Nephron (organoid): ENCODE data around the gene ARMS2.
A peak's percentile ranks its signal among the peaks of the same experiment; 100 is the strongest.

Experiments
- H3K27ac Mint-ChIP-seq, 3 experiments: 2 replicates each; pipeline ENCODE4 v1.8.0; 2020; ENCODE audit warnings: mixed read lengths in 3 of 3, mild to moderate bottlenecking in 2 of 3, moderate library complexity in 1 of 3
- H3K27me3 Mint-ChIP-seq: 2 replicates; pipeline ENCODE4 v1.8.0; 2021; ENCODE audit warnings: low read depth, mild to moderate bottlenecking, moderate library complexity, mixed read lengths
- H3K36me3 Mint-ChIP-seq: 2 replicates; pipeline ENCODE4 v1.8.0; 2020; ENCODE audit warnings: low read depth, mixed read lengths
- H3K4me1 Mint-ChIP-seq: 2 replicates; pipeline ENCODE4 v1.8.0; 2020; ENCODE audit warnings: mixed read lengths
- H3K4me3 Mint-ChIP-seq, 3 experiments: 2 replicates each; pipeline ENCODE4 v1.8.0; 2020; ENCODE audit warnings: mild to moderate bottlenecking in 3 of 3, mixed read lengths in 3 of 3, moderate library complexity in 2 of 3
- H3K9me3 Mint-ChIP-seq: 2 replicates; pipeline ENCODE4 v1.8.0; 2020; ENCODE audit warnings: mixed read lengths
- CTCF ChIP-seq, 3 experiments: fragments of 200-600 bp; sonication (generic); IDR thresholded peaks; one replicate each; pipeline ENCODE4 v1.5.0; 2021; ENCODE audit warnings: antibody characterized with exemption in 3 of 3; ENCODE audit not compliant: unreplicated experiment in 3 of 3

ARMS2 gene

DNA sequence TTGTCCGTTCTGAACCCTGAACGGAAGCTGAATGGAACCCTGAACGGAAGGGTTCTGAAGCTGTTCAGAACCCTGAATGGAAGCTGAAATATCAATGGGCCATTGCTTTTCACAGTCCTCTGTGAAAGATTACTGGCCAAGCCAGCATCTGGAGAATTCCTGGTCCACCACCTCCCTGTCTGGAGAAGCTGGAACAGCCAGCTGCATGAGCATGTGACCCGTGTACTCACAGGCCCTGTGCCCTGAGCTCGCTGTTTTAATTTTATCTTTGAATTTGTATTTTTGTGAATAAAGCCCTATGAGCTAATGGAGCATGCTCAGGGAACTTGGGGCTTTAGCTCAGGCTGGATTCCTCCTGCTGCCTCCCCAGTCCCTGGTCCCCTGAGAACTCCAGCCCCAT is 44.1 kb downstream of the ARMS2 start:
- Mint-ChIP-seq H3K36me3 (no peaks in the 10 kb centered on the region), H3K4me3 (no peak overlapping the region), H3K4me1 (peaks cover 74% of the 10 kb centered on the region), H3K27ac (peak overlapping the region; percentile 80 to 96 (median 94)), H3K27me3 (peaks cover 13% of the 10 kb centered on the region), H3K9me3 (no peaks in the 10 kb centered on the region)
- no peak for TF ChIP-seq CTCF (IDR thresholded peaks at IDR 0.05; ENCODE audit: unreplicated experiment in 3 of 3)

DNA sequence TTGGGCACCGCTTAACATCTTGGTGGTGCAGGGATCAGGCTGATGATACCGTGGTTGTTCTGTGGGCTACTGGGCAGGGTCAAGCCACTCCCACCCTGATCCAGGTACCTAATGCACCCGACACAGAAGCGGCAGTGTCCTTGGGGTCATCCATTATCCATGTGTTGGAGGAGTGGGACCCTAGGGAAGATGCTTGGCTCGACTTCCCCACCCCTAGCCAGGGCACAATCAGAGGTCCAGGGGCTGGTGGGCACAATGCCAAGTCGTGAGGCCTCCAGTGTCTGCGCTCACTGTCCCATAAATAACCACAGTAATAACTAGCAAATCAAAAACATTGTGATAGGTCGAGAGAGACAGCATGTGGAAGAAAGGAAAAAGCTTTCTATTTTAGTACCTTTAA is 44.6 kb downstream of the ARMS2 start:
- H3K27me3 Mint-ChIP-seq = peaks cover 13% of the 10 kb centered on the region
- no peak for TF ChIP-seq CTCF (IDR thresholded peaks at IDR 0.05; ENCODE audit: unreplicated experiment in 3 of 3)
- no peaks in the 10 kb centered on the region for H3K36me3 Mint-ChIP-seq
- H3K4me1 Mint-ChIP-seq = peaks cover 74% of the 10 kb centered on the region
- H3K27ac Mint-ChIP-seq = peak overlapping the region; percentile 80 to 96 (median 94)
- H3K4me3 Mint-ChIP-seq = no peak overlapping the region
- no peaks in the 10 kb centered on the region for H3K9me3 Mint-ChIP-seq

- Mint-ChIP-seq H3K9me3 (no peaks in the 10 kb centered on the region), H3K36me3 (peaks cover 2% of the 10 kb centered on the region), H3K27ac (peak overlapping the region; percentile 80 to 96 (median 94)), H3K27me3 (peaks cover 13% of the 10 kb centered on the region), H3K4me3 (peak overlapping the region in 1 of 3 experiments; percentile 17), H3K4me1 (peaks cover 76% of the 10 kb centered on the region)
- no peak for TF ChIP-seq CTCF (IDR thresholded peaks at IDR 0.05; ENCODE audit: unreplicated experiment in 3 of 3)
These were observed 45.1 kb downstream of the ARMS2 start for GRCh38 chr10:122499491-122499941.

DNA sequence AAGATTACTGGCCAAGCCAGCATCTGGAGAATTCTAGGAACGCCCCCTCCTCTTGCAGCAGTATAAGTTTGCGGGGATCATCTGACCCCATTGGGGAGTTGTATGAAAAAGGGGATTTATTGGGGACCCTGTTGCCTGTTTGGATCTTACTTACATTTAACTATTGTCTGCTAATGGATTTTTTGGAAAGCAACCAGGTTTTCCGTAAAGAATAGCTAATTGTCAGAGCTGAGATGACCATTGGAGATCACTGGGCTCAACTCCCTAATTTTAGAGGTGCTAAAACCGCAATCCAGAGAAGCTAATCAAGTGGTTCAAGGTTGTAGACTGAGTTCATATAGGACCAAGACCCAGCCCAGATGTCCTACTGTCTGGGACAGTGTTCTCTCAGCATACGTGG is 45.7 kb downstream of the ARMS2 start:
- H3K4me3 Mint-ChIP-seq = peak overlapping the region in 1 of 3 experiments; percentile 7
- peak overlapping the region; percentile 80 to 96 (median 94) for H3K27ac Mint-ChIP-seq
- H3K9me3 Mint-ChIP-seq = no peaks in the 10 kb centered on the region

DNA sequence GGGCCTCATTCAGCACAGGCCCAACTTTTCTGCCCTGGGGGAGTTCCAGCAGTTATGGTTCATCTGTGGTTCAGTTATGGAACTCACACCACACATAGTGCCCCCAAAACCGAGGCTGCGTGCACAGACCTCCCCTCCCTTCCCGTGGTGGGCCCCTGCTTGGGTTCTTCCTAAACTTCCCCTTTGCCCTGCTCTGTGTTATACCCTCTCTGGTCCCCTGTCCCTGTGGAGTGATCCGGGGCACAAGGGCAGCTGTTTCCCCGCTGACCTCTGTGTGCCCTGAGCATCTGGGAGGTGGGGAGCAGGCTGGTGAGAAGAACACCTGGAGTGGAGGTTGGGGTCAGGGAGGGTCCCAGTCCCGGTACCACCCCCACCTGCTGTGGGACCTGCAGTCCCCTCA is 46.3 kb downstream of the ARMS2 start:
- TF ChIP-seq CTCF (IDR thresholded peaks at IDR 0.05; ENCODE audit: unreplicated experiment in 3 of 3) = no peak
- peak overlapping the region; percentile 83 to 96 (median 94) for H3K27ac Mint-ChIP-seq

More for the DNA sequence above, 45.7 kb downstream of the ARMS2 start:
- Mint-ChIP-seq H3K36me3 (peaks cover 4% of the 10 kb centered on the region), H3K27me3 (peaks cover 16% of the 10 kb centered on the region), H3K4me1 (peaks cover 77% of the 10 kb centered on the region)
- TF ChIP-seq CTCF (IDR thresholded peaks at IDR 0.05; ENCODE audit: unreplicated experiment in 3 of 3) = no peak

DNA sequence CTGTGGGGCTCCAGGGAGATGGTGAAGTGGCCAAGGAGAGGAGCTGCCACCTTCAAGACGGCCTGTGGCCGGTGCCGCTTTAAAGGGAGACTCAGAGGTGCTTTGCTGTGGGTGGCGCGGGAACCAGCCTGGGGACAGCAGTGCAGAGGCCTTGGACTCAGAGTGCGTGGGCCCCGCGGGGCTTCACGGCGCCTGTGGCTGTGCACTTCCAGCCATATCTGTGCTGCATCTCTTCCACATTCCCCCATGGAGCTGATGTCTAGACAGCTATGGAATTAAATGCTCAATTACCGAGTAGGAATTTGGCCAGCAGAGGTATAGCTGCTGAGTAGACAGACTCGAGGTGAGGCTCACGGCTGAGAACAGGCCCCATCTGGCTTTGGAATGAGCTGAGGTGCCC is 48.6 kb downstream of the ARMS2 start:
- H3K9me3 Mint-ChIP-seq = no peaks in the 10 kb centered on the region
- H3K4me3 Mint-ChIP-seq = no peak overlapping the region
- H3K27ac Mint-ChIP-seq = peak overlapping the region; percentile 63 to 96 (median 85)
- H3K27me3 Mint-ChIP-seq = peaks cover 13% of the 10 kb centered on the region
- peaks cover 89% of the 10 kb centered on the region for H3K4me1 Mint-ChIP-seq
- TF ChIP-seq CTCF (IDR thresholded peaks at IDR 0.05; ENCODE audit: unreplicated experiment in 3 of 3) = no peak
- peaks cover 4% of the 10 kb centered on the region for H3K36me3 Mint-ChIP-seq

More for the DNA sequence above, 46.3 kb downstream of the ARMS2 start:
- Mint-ChIP-seq H3K36me3 (peaks cover 4% of the 10 kb centered on the region), H3K27me3 (peaks cover 16% of the 10 kb centered on the region), H3K4me1 (peaks cover 77% of the 10 kb centered on the region), H3K9me3 (no peaks in the 10 kb centered on the region), H3K4me3 (no peak overlapping the region)
